PC-3 (cell line): Measurements from ENCODE around the gene HDC. TPM values are rescaled to one million over a fixed set of nuclear protein-coding genes. Genes with fewer than 3 reads are reported as not detected.

Experiments
- ATAC-seq: fragments of 200-7000 bp; cut with Tn5 transposase; 2 replicates; pipeline ENCODE4 v1.9.1; 2020; ENCODE audit warnings: mild to moderate bottlenecking, moderate library complexity
- BruUV-seq: library from RNA; stranded (reverse); fragments of 400-500 nt; replicated peaks from 2 replicates; lab custom pipeline; 2021; lab: Mats Ljungman, UMichigan
- CTCF ChIA-PET: fragments of 300-600 bp; sonication (Branson Sonifier 250); formaldehyde crosslinking; loops from one replicate; lab custom pipeline; 2022; ENCODE audit warnings: antibody characterized with exemption; lab: Charles Lee
- POLR2A ChIA-PET: fragments of 300-600 bp; sonication (Branson Sonifier 250); formaldehyde crosslinking; loops from one replicate; lab custom pipeline; 2022; ENCODE audit warnings: antibody characterized with exemption; ENCODE audit not compliant: unreplicated experiment; lab: Charles Lee
- DNase-seq: peaks from one replicate; pipeline ENCODE4 v3.0.0-alpha.2; 2015
- H2AFZ ChIP-seq: fragments of 300-600 bp; sonication (generic); 2 replicates; pipeline ENCODE4 v1.6.0; 2016; ENCODE audit warnings: antibody characterized with exemption, low read length
- H3F3A ChIP-seq: fragments of 300-600 bp; sonication (generic); one replicate; pipeline ENCODE4 v1.6.0; 2017; ENCODE audit warnings: antibody characterized with exemption, low read length, control low read depth, mild to moderate bottlenecking; ENCODE audit not compliant: unreplicated experiment
- H3K27ac ChIP-seq: fragments of 300-600 bp; sonication (generic); 2 replicates; pipeline ENCODE4 v1.5.1; 2016; ENCODE audit warnings: mild to moderate bottlenecking, low read length
- H3K27me3 ChIP-seq: fragments of 300-600 bp; sonication (generic); 2 replicates; pipeline ENCODE4 v1.6.1; 2016; ENCODE audit warnings: low read length, mixed read lengths
- H3K36me3 ChIP-seq: fragments of 300-600 bp; sonication (generic); 2 replicates; pipeline ENCODE4 v1.6.1; 2016; ENCODE audit warnings: low read depth, mixed run types, low read length, mixed read lengths
- H3K4me1 ChIP-seq: fragments of 300-600 bp; sonication (generic); 2 replicates; pipeline ENCODE4 v1.5.1; 2016; ENCODE audit warnings: low read length; ENCODE audit not compliant: insufficient read depth
- H3K4me2 ChIP-seq: fragments of 300-600 bp; sonication (generic); 2 replicates; pipeline ENCODE4 v1.6.0; 2016; ENCODE audit warnings: low read length
- H3K4me3 ChIP-seq: fragments of 300-600 bp; sonication (generic); 2 replicates; pipeline ENCODE4 v1.5.1; 2016; ENCODE audit warnings: mild to moderate bottlenecking, low read length, mixed read lengths
- H3K79me2 ChIP-seq: fragments of 300-600 bp; sonication (generic); 2 replicates; pipeline ENCODE4 v1.6.1; 2017; ENCODE audit warnings: low read length, mixed read lengths
- H3K9ac ChIP-seq: fragments of 300-600 bp; sonication (generic); 2 replicates; pipeline ENCODE4 v1.6.0; 2016; ENCODE audit warnings: mild to moderate bottlenecking, low read length
- H3K9me2 ChIP-seq: fragments of 300-600 bp; sonication (generic); replicated peaks from 2 replicates; pipeline ENCODE4 v1.6.1; 2016; ENCODE audit warnings: mixed run types, low read length, mixed read lengths
- H3K9me3 ChIP-seq: fragments of 300-600 bp; sonication (generic); 2 replicates; pipeline ENCODE4 v1.6.1; 2016; ENCODE audit warnings: low read length, mixed read lengths
- H4K20me1 ChIP-seq: fragments of 300-600 bp; sonication (generic); 2 replicates; pipeline ENCODE4 v1.6.1; 2016; ENCODE audit warnings: low read length, mixed read lengths
- EZH2 ChIP-seq: fragments of 300-600 bp; sonication (generic); IDR thresholded peaks from one replicate; pipeline ENCODE4 v1.6.1; 2017; ENCODE audit warnings: antibody characterized with exemption, mild to moderate bottlenecking, low read length; ENCODE audit not compliant: unreplicated experiment
- EZH2phosphoT487 ChIP-seq: fragments of 300-600 bp; sonication (generic); IDR thresholded peaks from 2 replicates; pipeline ENCODE4 v1.6.1; 2018; ENCODE audit warnings: mild to moderate bottlenecking, antibody characterized with exemption, low read length, borderline replicate concordance
- intact Hi-C: fragments of 100-400 bp; cut with micrococcal nuclease; formaldehyde crosslinking; loops from 2 replicates; pipeline ENCODE4 v1.9.0; 2023
- total RNA-seq: library from RNA; depleted of rRNA; stranded (reverse); fragments of >200 nt; gene quantifications from 2 replicates; pipeline ENCODE4 v1.2.3, GENCODE V29; 2014
- TF ChIP-seq, protein P1 (sequence below): fragments of 300-600 bp; sonication (generic); conservative IDR thresholded peaks from 2 replicates; pipeline ENCODE4 v1.5.1; 2017; ENCODE audit warnings: antibody characterized with exemption, low read depth, mild to moderate bottlenecking, low read length

Gene HDC
- total RNA-seq, 1 experiment from 2014 or later: not detected

DNA sequence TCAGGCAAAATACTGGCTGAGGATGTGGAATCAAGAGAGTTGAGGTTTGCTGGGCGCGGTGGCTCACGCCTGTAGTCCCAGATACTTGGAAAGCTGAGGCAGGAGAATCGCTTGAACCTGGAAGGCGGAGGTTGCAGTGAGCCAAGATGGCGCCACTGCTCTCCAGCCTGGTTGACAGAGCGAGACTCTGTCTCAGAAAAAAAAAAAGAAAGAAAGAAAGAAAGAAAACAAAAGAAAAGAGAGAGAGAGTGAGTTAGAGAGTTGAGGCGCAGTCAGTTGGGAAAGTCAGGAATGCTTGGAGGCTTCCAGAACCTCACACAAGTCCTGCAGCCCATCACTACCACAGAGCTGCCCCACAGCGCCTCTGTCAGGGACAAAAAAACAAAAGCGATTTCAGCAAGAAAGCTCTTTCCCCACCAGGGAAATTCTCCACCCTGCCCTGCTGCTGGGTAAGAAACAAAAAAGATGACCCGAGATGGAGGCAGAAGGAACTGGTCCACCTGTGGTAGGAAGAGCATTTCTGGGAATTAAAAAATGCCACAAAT is 13.8 kb downstream of the HDC start:
- no peaks in the 10 kb centered on the region for H3K36me3 ChIP-seq
- no TSS peak for BruUV-seq
- ATAC-seq: no peak
- no peaks in the 10 kb centered on the region for H3K9me3 ChIP-seq
- no peaks in the 10 kb centered on the region for H3F3A ChIP-seq
- no peak for DNase-seq
- no peak overlapping the region for H2AFZ ChIP-seq
- intact Hi-C loops: no loop called here
- no peaks in the 10 kb centered on the region for H3K27me3 ChIP-seq
- no peak overlapping the region for H3K9ac ChIP-seq
- ChIA-PET POLR2A (no interaction called here), CTCF (no interaction called here)
- no peak overlapping the region for H3K27ac ChIP-seq
- H4K20me1 ChIP-seq: no peaks in the 10 kb centered on the region
- H3K4me3 ChIP-seq: no peak overlapping the region
- TF ChIP-seq, protein P1, sequence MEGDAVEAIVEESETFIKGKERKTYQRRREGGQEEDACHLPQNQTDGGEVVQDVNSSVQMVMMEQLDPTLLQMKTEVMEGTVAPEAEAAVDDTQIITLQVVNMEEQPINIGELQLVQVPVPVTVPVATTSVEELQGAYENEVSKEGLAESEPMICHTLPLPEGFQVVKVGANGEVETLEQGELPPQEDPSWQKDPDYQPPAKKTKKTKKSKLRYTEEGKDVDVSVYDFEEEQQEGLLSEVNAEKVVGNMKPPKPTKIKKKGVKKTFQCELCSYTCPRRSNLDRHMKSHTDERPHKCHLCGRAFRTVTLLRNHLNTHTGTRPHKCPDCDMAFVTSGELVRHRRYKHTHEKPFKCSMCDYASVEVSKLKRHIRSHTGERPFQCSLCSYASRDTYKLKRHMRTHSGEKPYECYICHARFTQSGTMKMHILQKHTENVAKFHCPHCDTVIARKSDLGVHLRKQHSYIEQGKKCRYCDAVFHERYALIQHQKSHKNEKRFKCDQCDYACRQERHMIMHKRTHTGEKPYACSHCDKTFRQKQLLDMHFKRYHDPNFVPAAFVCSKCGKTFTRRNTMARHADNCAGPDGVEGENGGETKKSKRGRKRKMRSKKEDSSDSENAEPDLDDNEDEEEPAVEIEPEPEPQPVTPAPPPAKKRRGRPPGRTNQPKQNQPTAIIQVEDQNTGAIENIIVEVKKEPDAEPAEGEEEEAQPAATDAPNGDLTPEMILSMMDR: no peak
- TF ChIP-seq EZH2phosphoT487 (no peak), EZH2 (no peak)
- peaks cover 10% of the 10 kb centered on the region for H3K4me1 ChIP-seq
- H3K79me2 ChIP-seq: no peaks in the 10 kb centered on the region
- H3K4me2 ChIP-seq: no peak overlapping the region
- no peaks in the 10 kb centered on the region for H3K9me2 ChIP-seq

DNA sequence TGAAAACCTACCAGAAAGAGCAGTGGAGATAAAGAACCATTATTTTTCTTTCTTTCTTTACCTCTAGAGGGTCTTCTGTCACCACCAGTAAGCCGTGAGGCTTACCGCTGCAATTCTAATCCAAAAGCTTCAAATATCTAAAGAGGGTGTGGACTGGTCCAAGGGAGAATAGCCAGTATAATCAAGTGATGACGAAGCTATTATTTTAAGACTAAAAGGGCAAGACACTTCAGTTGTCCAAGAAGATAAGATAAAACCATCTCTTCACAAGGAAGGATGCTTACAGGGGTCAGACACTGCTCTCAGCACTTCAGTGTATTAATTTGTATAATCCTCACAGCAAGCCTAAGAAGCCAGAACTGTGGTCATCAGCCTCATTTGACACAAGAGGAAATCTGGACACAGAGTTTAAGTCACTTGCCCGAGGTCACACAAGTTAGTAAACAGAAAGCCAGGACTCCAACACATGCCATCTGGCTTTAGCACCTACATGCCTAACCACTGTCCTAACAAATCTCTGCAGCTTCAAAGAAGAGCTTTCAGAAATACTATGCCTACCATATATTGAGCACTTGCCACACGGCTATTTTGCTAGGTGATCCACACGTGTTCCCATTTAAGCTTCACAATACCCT is 14.6 kb downstream of the HDC start:
- H2AFZ ChIP-seq: no peak overlapping the region
- H3K36me3 ChIP-seq: no peaks in the 10 kb centered on the region
- ATAC-seq (no peak), DNase-seq (no peak)
- no peaks in the 10 kb centered on the region for H3K9me2 ChIP-seq
- no peaks in the 10 kb centered on the region for H3F3A ChIP-seq
- TF ChIP-seq EZH2phosphoT487: no peak
- TF ChIP-seq, protein P1: no peak
- TF ChIP-seq EZH2: no peak
- no peaks in the 10 kb centered on the region for H3K79me2 ChIP-seq
- no peak overlapping the region for H3K27ac ChIP-seq
- BruUV-seq: no TSS peak
- H3K9ac ChIP-seq: no peak overlapping the region
- no peaks in the 10 kb centered on the region for H4K20me1 ChIP-seq
- intact Hi-C loops: no loop called here
- ChIA-PET CTCF (no interaction called here), POLR2A (no interaction called here)
- no peak overlapping the region for H3K4me3 ChIP-seq
- H3K9me3 ChIP-seq: no peaks in the 10 kb centered on the region
- H3K4me1 ChIP-seq: peaks cover 2% of the 10 kb centered on the region
- H3K27me3 ChIP-seq: no peaks in the 10 kb centered on the region
- no peak overlapping the region for H3K4me2 ChIP-seq

DNA sequence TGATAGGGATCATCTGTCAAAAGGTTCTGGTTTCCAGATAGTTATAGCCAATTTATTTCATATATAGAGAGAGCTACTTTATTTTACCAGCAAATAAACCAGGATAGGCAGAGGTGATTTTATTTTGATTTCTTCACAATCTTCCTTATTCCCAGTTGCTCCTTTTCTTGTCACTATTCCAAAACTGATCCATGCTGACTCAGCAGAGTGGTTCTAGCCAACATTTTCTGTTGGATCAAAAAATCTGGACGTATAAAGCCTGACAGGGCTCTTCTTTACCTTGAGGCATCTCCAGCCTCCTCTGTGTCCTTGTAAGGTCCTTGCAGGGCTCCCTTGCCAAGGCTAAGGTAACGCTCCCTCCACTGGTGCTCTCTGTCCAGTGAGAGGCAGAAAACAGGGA is 15.8 kb downstream of the HDC start:
- Histone ChIP-seq H3K4me1 (no peaks in the 10 kb centered on the region), H3K27me3 (no peaks in the 10 kb centered on the region), H3K4me3 (no peak overlapping the region), H3K9me3 (no peaks in the 10 kb centered on the region), H3K79me2 (no peaks in the 10 kb centered on the region), H3K9me2 (no peaks in the 10 kb centered on the region), H3F3A (no peaks in the 10 kb centered on the region), H3K27ac (no peak overlapping the region), H3K4me2 (no peak overlapping the region), H4K20me1 (no peaks in the 10 kb centered on the region), H3K36me3 (no peaks in the 10 kb centered on the region), H3K9ac (no peak overlapping the region), H2AFZ (no peak overlapping the region)
- ATAC-seq (no peak), DNase-seq (no peak)
- ChIA-PET CTCF (no interaction called here), POLR2A (no interaction called here)
- no TSS peak for BruUV-seq
- TF ChIP-seq EZH2: no peak
- TF ChIP-seq, protein P1: no peak
- TF ChIP-seq EZH2phosphoT487: no peak
- intact Hi-C loops: no loop called here
